Osteoblast (primary cell): ENCODE results near the gene NOSIP. TPM values are rescaled to one million over a fixed set of nuclear protein-coding genes. Genes with fewer than 3 reads are reported as not detected.
A peak's percentile ranks its signal among the peaks of the same experiment; 100 is the strongest.

Experiments
- DNase-seq: peaks from one replicate; pipeline ENCODE4 v3.0.0; 2011; ENCODE audit warnings: low spot score, mixed read lengths; ENCODE audit not compliant: insufficient read length; ENCODE audit errors: missing footprints
- H2AFZ ChIP-seq: 2 replicates; pipeline ENCODE4 v1.6.0; 2011; ENCODE audit warnings: mild to moderate bottlenecking, low read length
- H3K27ac ChIP-seq: 2 replicates; pipeline ENCODE4 v1.5.1; 2011; ENCODE audit warnings: mild to moderate bottlenecking, low read depth, low read length, moderate library complexity
- H3K27me3 ChIP-seq: 2 replicates; pipeline ENCODE4 v1.6.0; 2012; ENCODE audit warnings: mild to moderate bottlenecking, control low read depth, inconsistent platforms, low read length, moderate library complexity; ENCODE audit not compliant: insufficient read depth
- H3K36me3 ChIP-seq: 2 replicates; pipeline ENCODE4 v1.5.1; 2011; ENCODE audit warnings: mild to moderate bottlenecking, low read length, control low read depth, moderate library complexity; ENCODE audit not compliant: insufficient read depth
- H3K4me1 ChIP-seq: 2 replicates; pipeline ENCODE4 v1.5.1; 2011; ENCODE audit warnings: mild to moderate bottlenecking, low read length, control low read depth, moderate library complexity; ENCODE audit not compliant: insufficient read depth
- H3K4me2 ChIP-seq: 2 replicates; pipeline ENCODE4 v1.6.0; 2011; ENCODE audit warnings: mild to moderate bottlenecking, low read length; ENCODE audit not compliant: insufficient read depth
- H3K4me3 ChIP-seq: fragments of 200-600 bp; sonication (generic); 3 replicates; pipeline ENCODE4 v1.5.1; 2012; ENCODE audit warnings: mild to moderate bottlenecking, low read length, inconsistent platforms; ENCODE audit not compliant: insufficient read depth
- H3K79me2 ChIP-seq: 2 replicates; pipeline ENCODE4 v1.6.0; 2012; ENCODE audit warnings: mild to moderate bottlenecking, low read length, control low read depth, inconsistent platforms; ENCODE audit not compliant: insufficient read depth
- H3K9me3 ChIP-seq: 2 replicates; pipeline ENCODE4 v1.5.1; 2011; ENCODE audit warnings: low read depth, low read length, control low read depth
- H4K20me1 ChIP-seq: 2 replicates; pipeline ENCODE4 v1.6.0; 2012; ENCODE audit warnings: mild to moderate bottlenecking, low read length, control low read depth; ENCODE audit not compliant: insufficient read depth
- CTCF ChIP-seq: IDR thresholded peaks from 2 replicates; pipeline ENCODE4 v1.5.1; 2011; ENCODE audit warnings: mild to moderate bottlenecking, low read depth, low read length, moderate library complexity; ENCODE audit errors: extremely low read depth
- total RNA-seq: library from RNA; depleted of rRNA; stranded (reverse); fragments of >200 nt; gene quantifications from 2 replicates; pipeline ENCODE4 v1.2.3, GENCODE V29; 2012

Gene NOSIP
- total RNA-seq, 1 donor, result 68.0 TPM

GRCh38 chr19:49594993-49595818 lies 14.8 kb upstream of the NOSIP start:
- H3K27me3 ChIP-seq, result no peaks in the 10 kb centered on the region
- no peak overlapping the region for H3K4me3 ChIP-seq
- DNase-seq, result peak; percentile 73
- H2AFZ ChIP-seq, result no peak overlapping the region
- no peak overlapping the region for H3K4me2 ChIP-seq
- H3K79me2 ChIP-seq, result peaks cover 62% of the 10 kb centered on the region
- no peak for TF ChIP-seq CTCF
- peaks cover 39% of the 10 kb centered on the region for H3K36me3 ChIP-seq
- peaks cover 21% of the 10 kb centered on the region for H3K4me1 ChIP-seq
- no peaks in the 10 kb centered on the region for H3K9me3 ChIP-seq
- no peak overlapping the region for H3K27ac ChIP-seq
- H4K20me1 ChIP-seq, result peaks cover 25% of the 10 kb centered on the region

- Histone ChIP-seq H2AFZ (no peak overlapping the region), H4K20me1 (peaks cover 25% of the 10 kb centered on the region), H3K4me3 (no peak overlapping the region), H3K79me2 (peaks cover 54% of the 10 kb centered on the region), H3K9me3 (no peaks in the 10 kb centered on the region), H3K27me3 (no peaks in the 10 kb centered on the region), H3K4me2 (peak overlapping the region; percentile 90), H3K36me3 (peaks cover 32% of the 10 kb centered on the region), H3K27ac (no peak overlapping the region), H3K4me1 (peaks cover 22% of the 10 kb centered on the region)
- peak; percentile 71 for DNase-seq
- no peak for TF ChIP-seq CTCF
Observed at GRCh38 chr19:49594157-49594992, 14.0 kb upstream of the NOSIP start.

- no peaks in the 10 kb centered on the region for H3K9me3 ChIP-seq
- H2AFZ ChIP-seq, result peak overlapping the region; percentile 78
- H3K4me1 ChIP-seq, result peaks cover 22% of the 10 kb centered on the region
- peak overlapping the region; percentile 90 for H3K4me2 ChIP-seq
- peaks cover 23% of the 10 kb centered on the region for H4K20me1 ChIP-seq
- H3K79me2 ChIP-seq, result peaks cover 45% of the 10 kb centered on the region
- DNase-seq, result peak; percentile 100
- TF ChIP-seq CTCF, result no peak
- H3K36me3 ChIP-seq, result peaks cover 25% of the 10 kb centered on the region
- H3K27me3 ChIP-seq, result no peaks in the 10 kb centered on the region
- H3K27ac ChIP-seq, result peak overlapping the region; percentile 53
- peak overlapping the region; percentile 87 for H3K4me3 ChIP-seq
Observed at GRCh38 chr19:49593233-49594113, 13.1 kb upstream of the NOSIP start.
